BJ (cell line): ENCODE data around the gene KRT86. TPM values are rescaled to one million over a fixed set of nuclear protein-coding genes. Genes with fewer than 3 reads are reported as not detected.

ENCODE experiments used
- CTCF ChIA-PET: fragments of 350-600 bp; formaldehyde crosslinking; extraction: SDS; loops from one replicate; lab custom pipeline; 2021; ENCODE audit warnings: antibody characterized with exemption, inconsistent platforms; lab: Yijun Ruan, JAX
- POLR2A ChIA-PET: fragments of 300-600 bp; sonication (Branson Sonifier 250); formaldehyde crosslinking; extraction: SDS; loops from one replicate; lab custom pipeline; 2021; ENCODE audit warnings: antibody characterized with exemption; lab: Charles Lee
- DNase-seq: peaks from one replicate; pipeline ENCODE4 v3.0.0-alpha.2; 2011; ENCODE audit warnings: low read depth
- H3K27me3 ChIP-seq: 2 replicates; pipeline ENCODE4 v1.6.0; 2011; ENCODE audit warnings: low read length; ENCODE audit not compliant: control insufficient read depth, insufficient read depth
- H3K36me3 ChIP-seq: 2 replicates; pipeline ENCODE4 v1.5.1; 2011; ENCODE audit warnings: low read length; ENCODE audit not compliant: control insufficient read depth, insufficient read depth
- H3K4me3 ChIP-seq: 2 replicates; pipeline ENCODE4 v1.5.1; 2011; ENCODE audit warnings: low read depth, mild to moderate bottlenecking, control low read depth, low read length
- polyA plus RNA-seq: library from polyadenylated mRNA; depleted of rRNA; stranded (reverse); fragments of >200 nt; gene quantifications from 2 replicates; pipeline ENCODE4 v1.2.3, GENCODE V29; 2011
- TF ChIP-seq, protein P1 (sequence below): IDR thresholded peaks from 2 replicates; pipeline ENCODE4 v1.5.1; 2011; ENCODE audit warnings: low read depth, mild to moderate bottlenecking, control low read depth, inconsistent platforms, low read length, moderate library complexity; ENCODE audit not compliant: insufficient read depth

KRT86 gene
- polyA plus RNA-seq, 1 experiment, result 2.5 TPM

DNA sequence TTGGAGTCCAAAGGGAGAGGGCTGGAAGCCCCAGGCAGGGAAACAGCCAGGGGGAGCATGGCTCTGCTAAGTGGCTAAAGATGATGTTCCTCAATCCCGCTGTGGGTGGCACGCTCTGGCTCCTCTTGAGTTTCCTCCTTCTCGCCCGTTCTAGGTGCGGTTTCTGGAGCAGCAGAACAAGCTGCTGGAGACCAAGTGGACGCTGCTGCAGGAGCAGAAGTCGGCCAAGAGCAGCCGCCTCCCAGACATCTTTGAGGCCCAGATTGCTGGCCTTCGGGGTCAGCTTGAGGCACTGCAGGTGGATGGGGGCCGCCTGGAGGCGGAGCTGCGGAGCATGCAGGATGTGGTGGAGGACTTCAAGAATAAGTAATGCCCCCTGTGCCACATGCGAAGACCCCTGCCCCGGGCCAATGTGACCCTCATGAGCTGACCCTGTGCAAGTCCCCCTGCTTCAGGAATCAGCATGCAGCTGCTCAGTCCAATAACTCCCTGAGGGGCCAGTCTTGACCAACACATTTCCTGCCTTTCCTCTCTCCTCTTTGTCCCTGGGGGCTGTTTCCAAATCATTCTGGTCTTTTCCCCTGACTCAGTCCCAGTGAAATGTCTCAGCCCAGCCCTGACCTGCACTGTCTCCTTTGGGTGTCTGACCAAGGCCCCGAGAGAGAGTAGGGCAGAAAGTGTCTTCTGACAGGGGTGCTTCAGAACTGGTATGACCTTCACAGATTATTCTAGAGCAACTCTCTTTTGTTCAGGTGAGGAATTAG is 39.3 kb upstream of the KRT86 start:
- POLR2A ChIA-PET, result no interaction called here
- Histone ChIP-seq H3K27me3 (no peaks in the 10 kb centered on the region), H3K4me3 (no peak overlapping the region), H3K36me3 (no peaks in the 10 kb centered on the region)
- CTCF ChIA-PET, result interaction anchor here (1.1 to 1.3 kb wide), 3 partner anchors 21 to 93 kb away, joined by 3 read pairs; no protein-coding TSS in a partner anchor
- no peak for DNase-seq
- TF ChIP-seq, protein P1, sequence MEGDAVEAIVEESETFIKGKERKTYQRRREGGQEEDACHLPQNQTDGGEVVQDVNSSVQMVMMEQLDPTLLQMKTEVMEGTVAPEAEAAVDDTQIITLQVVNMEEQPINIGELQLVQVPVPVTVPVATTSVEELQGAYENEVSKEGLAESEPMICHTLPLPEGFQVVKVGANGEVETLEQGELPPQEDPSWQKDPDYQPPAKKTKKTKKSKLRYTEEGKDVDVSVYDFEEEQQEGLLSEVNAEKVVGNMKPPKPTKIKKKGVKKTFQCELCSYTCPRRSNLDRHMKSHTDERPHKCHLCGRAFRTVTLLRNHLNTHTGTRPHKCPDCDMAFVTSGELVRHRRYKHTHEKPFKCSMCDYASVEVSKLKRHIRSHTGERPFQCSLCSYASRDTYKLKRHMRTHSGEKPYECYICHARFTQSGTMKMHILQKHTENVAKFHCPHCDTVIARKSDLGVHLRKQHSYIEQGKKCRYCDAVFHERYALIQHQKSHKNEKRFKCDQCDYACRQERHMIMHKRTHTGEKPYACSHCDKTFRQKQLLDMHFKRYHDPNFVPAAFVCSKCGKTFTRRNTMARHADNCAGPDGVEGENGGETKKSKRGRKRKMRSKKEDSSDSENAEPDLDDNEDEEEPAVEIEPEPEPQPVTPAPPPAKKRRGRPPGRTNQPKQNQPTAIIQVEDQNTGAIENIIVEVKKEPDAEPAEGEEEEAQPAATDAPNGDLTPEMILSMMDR, result no peak

DNA sequence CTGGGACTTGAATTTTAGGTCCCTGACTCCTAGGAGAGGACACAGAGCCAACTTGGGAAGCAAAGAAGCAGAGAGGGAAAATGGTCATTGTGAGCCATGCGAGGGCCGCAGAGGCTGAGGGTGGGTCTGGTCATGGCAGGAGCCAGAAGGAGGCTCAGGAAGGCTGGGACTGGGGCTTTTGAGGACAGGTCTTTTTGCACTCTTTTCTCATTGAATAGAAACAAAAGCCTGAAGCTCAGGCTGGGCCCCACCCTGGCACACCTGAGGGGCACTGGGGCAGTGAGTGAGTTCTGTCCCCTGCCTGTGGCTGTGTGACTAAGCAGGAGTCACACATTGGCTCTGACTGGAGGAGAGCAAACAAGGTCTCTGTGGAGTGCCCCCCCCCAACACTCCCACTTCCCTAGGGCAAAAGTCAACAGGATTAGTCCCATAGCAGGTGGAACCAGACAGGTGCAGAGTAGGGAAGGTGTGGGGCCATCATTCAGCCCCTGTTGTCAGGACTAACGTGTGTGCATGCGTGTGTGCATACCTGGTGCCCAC is 38.6 kb upstream of the KRT86 start:
- POLR2A ChIA-PET, result no interaction called here
- Histone ChIP-seq H3K36me3 (no peaks in the 10 kb centered on the region), H3K4me3 (no peak overlapping the region), H3K27me3 (no peaks in the 10 kb centered on the region)
- DNase-seq, result no peak
- TF ChIP-seq, protein P1, result no peak
- CTCF ChIA-PET, result interaction anchor here (0.8 to 2.2 kb wide), 4 partner anchors 14 to 92 kb away, joined by 3 to 9 read pairs (median 4); no protein-coding TSS in a partner anchor

DNA sequence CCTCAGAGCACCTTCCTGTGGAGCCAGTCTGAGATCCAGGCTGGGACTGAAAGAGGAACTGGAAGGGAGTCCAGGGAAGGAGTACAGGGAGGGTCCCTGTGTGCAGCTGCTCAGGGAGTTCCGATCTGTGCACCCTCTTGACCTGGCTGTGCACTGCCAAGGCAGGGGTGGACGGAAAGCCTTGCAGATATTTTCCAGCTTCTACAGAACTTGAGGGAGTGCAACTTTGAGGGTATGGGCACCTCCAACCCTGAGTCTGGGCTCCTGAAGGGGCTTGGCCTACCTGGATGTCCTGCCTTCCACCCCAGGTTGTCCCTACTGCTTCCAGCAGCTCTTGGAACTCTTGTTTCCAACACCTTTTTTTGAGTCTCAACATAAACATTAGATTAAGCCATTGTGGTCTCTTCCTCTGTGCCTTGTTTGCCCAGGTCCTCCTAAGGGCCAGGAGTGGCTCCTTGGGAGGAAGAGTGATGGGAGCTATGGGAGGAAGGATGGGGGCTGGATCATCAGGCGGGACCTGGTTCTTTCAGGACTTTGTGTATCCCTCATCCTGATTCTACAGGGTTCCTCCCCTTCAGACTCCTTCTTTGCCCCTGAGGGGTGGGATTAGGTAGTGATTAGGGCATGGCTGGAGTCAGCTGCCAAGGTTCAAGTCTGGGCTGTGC is 37.9 kb upstream of the KRT86 start:
- CTCF ChIA-PET, result interaction anchor here (0.8 to 2.2 kb wide), 7 partner anchors 14 to 91 kb away, joined by 3 to 9 read pairs (median 4); no protein-coding TSS in a partner anchor
- POLR2A ChIA-PET, result interaction anchor here (0.6 kb wide), 1 partner anchor 22 kb away, joined by 4 read pairs; no protein-coding TSS in a partner anchor
- no peak for DNase-seq
- H3K27me3 ChIP-seq, result no peaks in the 10 kb centered on the region
- TF ChIP-seq, protein P1, result no peak
- H3K36me3 ChIP-seq, result no peaks in the 10 kb centered on the region
- H3K4me3 ChIP-seq, result no peak overlapping the region

DNA sequence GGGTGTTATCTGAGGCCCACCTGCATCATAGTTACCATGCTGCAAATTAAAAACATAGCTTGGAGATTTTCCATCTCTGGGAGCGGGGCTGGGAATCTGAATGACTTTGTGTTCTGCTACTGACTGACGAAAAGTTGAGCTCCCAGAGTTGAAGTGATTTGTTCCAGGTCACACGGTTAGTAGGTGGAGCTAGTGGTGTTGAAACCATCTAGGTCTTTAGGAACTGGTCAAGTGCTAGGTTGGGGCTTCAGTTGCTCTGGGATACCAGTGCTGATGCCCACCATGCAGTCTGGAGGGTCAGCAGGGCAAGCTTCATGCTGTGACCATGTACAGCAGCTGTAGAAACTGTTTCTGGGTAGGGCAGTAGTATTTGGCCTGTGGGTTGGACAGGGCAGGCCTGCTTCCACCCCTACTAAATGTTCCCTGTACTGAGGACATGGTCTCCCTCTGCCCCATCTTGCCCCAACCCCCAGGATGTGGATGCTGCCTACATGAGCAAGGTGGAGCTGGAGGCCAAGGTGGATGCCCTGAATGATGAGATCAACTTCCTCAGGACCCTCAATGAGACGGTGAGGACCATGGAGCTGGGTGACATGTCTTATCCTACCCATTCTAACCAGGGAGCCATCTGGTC is 36.1 kb upstream of the KRT86 start:
- DNase-seq, result no peak
- Histone ChIP-seq H3K4me3 (no peak overlapping the region), H3K27me3 (no peaks in the 10 kb centered on the region), H3K36me3 (no peaks in the 10 kb centered on the region)
- TF ChIP-seq, protein P1, result no peak
- ChIA-PET POLR2A (interaction anchor here (0.7 kb wide), 1 partner anchor 40 kb away, joined by 16 read pairs; no protein-coding TSS in a partner anchor), CTCF (interaction anchor here (0.6 to 2.2 kb wide), 7 partner anchors 15 to 89 kb away, joined by 3 to 9 read pairs (median 4); no protein-coding TSS in a partner anchor)
